ENCODE data around the gene TAF1B.

DNA sequence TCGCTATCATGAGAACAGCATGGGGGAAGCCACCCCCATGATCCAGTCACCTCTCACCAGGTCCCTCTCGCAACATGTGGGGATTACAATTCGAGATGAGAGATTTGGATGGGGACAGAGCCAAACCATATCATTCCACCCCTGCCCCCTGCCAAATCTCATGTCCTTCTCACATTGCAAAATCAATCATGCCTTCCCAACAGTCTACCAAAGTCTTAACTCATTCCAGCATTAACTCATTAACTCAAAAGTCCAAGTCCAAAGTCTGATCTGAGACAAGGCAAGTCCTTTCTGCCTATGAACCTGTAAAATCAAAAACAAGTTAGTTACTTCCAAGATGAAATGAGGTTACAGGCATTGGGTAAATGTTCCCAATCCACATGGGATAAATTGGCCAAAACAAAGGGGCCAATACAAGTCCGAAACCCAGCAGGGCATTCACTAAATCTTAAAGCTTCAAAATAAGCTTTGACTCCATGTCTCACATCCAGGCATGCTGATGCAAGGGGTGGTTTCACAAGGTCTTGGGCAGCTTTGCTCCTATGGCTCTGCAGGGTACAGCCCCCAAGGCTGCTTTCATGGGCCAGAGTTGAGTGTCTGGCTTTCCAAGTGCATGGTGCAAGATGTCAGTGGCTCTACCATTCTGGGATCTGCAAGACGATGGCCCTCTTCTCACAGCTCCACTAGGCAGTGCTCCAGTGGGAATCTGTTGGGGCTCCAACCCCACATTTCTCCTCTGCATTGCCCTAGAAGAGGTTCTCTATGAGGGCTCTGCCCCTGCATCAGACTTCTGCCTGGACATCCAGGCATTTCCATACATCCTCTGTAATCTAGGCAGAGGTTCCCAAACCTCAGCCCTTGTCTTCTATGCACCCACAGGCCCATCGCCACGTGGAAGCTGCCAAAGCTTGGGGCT is 14.8 kb downstream of the TAF1B start:
- no peak for TF ChIP-seq POLR2A (IDR thresholded peaks at IDR 0.05; ENCODE audit: low read depth, low read length)
- TF ChIP-seq CTCF (IDR thresholded peaks at IDR 0.05; ENCODE audit: extremely low read depth in 1 of 2, insufficient read depth in 1 of 2, low read depth in 1 of 2, low read length in 2 of 2): no peak
- no peak for TF ChIP-seq MAX (IDR thresholded peaks at IDR 0.05; ENCODE audit: insufficient read depth, insufficient read length)
- TF ChIP-seq EZH2 (IDR thresholded peaks at IDR 0.05; ENCODE audit: borderline replicate concordance, low read depth, low read length, severe bottlenecking): no peak
- TF ChIP-seq POLR2AphosphoS5 (IDR thresholded peaks at IDR 0.05; ENCODE audit: insufficient read depth, low read depth, low read length): no peak
- no peak for TF ChIP-seq MYC (IDR thresholded peaks at IDR 0.05; ENCODE audit: low read depth, low read length)
- no peak for TF ChIP-seq FOS (IDR thresholded peaks at IDR 0.05; ENCODE audit: borderline replicate concordance, insufficient read depth, low read length)
- TF ChIP-seq GATA2 (IDR thresholded peaks at IDR 0.05; ENCODE audit: insufficient read depth, insufficient read length, low read depth, low read length): no peak

All from endothelial cell of umbilical vein (primary cell).